ENCODE measurements around the gene CEACAM20.
"Not testable (repeated sequence)": the region's sequence is repeated elsewhere in the genome, so short reads cannot be mapped to it uniquely, and the experiment has no call there.

Gene CEACAM20

GRCh38 chr19:44548736-44549135 lies 19.3 kb upstream of the CEACAM20 start:
- no peak for DNase-seq (ENCODE audit: low spot score)

- DNase-seq (ENCODE audit: low spot score), result no peak
These were observed 14.6 kb upstream of the CEACAM20 start for GRCh38 chr19:44544031-44544430.

- DNase-seq (ENCODE audit: low spot score), result no peak
These were observed 13.2 kb upstream of the CEACAM20 start for GRCh38 chr19:44542671-44543070.

GRCh38 chr19:44540736-44541135 lies 11.3 kb upstream of the CEACAM20 start:
- DNase-seq (ENCODE audit: low spot score), result no peak

- no peak for DNase-seq (ENCODE audit: low spot score)
These were observed 10.5 kb upstream of the CEACAM20 start for GRCh38 chr19:44539991-44540390.

- DNase-seq (ENCODE audit: low spot score), result no peak
These were observed 9.9 kb upstream of the CEACAM20 start for GRCh38 chr19:44539236-44539826.

GRCh38 chr19:44535361-44535760 lies 5.9 kb upstream of the CEACAM20 start:
- not testable (repeated sequence) for DNase-seq (ENCODE audit: low spot score)

GRCh38 chr19:44532819-44533218 lies 3.3 kb upstream of the CEACAM20 start:
- no peak for DNase-seq (ENCODE audit: low spot score)

- no peak for DNase-seq (ENCODE audit: low spot score)
These were observed 1.3 kb upstream of the CEACAM20 start for GRCh38 chr19:44530777-44531176.

- no peak for DNase-seq (ENCODE audit: low spot score)
These were observed 1.9 kb downstream of the CEACAM20 start for GRCh38 chr19:44527554-44527953.

- DNase-seq (ENCODE audit: low spot score), result no peak
These were observed 3.6 kb downstream of the CEACAM20 start for GRCh38 chr19:44525721-44526430.

GRCh38 chr19:44521370-44521769 lies 8.1 kb downstream of the CEACAM20 start:
- no peak for DNase-seq (ENCODE audit: low spot score)

GRCh38 chr19:44517146-44517545 lies 12.3 kb downstream of the CEACAM20 start:
- DNase-seq (ENCODE audit: low spot score), result no peak

GRCh38 chr19:44515907-44516306 lies 13.6 kb downstream of the CEACAM20 start:
- no peak for DNase-seq (ENCODE audit: low spot score)

GRCh38 chr19:44515031-44515430 lies 14.4 kb downstream of the CEACAM20 start:
- no peak for DNase-seq (ENCODE audit: low spot score)

- no peak for DNase-seq (ENCODE audit: low spot score)
These were observed 16.9 kb downstream of the CEACAM20 start for GRCh38 chr19:44512326-44513298.

- DNase-seq (ENCODE audit: low spot score), result no peak
These were observed 20.0 kb downstream of the CEACAM20 start for GRCh38 chr19:44509478-44509877.

- DNase-seq (ENCODE audit: low spot score), result peak; percentile 96
These were observed 29.2 kb downstream of the CEACAM20 start, which contains the start of gene ZNF180 for GRCh38 chr19:44499962-44500949. Gene ZNF180, minus strand, starts transcription at chr19:44500522. Its CDS starts 3,188 bp downstream, at chr19:44497334.

GRCh38 chr19:44499559-44499958 lies 29.9 kb downstream of the CEACAM20 start:
- DNase-seq (ENCODE audit: low spot score), result no peak

- DNase-seq (ENCODE audit: low spot score), result no peak
These were observed 30.5 kb downstream of the CEACAM20 start for GRCh38 chr19:44498988-44499387.

GRCh38 chr19:44496711-44497110 lies 32.8 kb downstream of the CEACAM20 start:
- no peak for DNase-seq (ENCODE audit: low spot score)
